ENCODE results near the gene COASY. TPM values are rescaled to one million over a fixed set of nuclear protein-coding genes. Genes with fewer than 3 reads are reported as not detected.

COASY gene
- polyA plus RNA-seq (2012; ENCODE audit: insufficient read length, low read depth) = 178 TPM

DNA sequence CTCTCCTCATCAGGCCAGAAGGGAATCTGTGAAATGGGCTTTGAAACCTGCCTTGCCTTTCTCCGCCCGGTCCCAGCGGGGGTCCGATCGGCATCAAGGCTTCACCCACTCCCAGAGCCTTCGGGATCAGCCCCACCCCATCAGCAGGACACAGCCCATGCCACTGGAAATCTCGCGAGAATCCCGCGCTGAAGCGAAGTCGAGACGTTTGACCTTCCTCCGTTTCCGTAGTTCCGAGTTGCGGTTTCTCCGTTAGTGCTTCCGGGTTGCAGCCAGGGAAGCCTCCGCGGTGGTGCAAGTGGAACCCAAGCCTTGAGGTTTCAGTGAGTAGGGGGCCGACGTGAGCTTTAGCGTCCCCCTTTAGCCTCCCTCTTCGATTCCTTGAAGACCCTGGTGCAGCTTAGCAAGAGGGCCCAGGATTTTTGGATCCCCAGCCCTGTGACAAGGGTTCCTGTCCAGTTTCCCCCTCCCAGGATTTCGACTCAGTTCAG, at the start of gene COASY:
TSS of gene COASY (plus strand) at position 252 of the 491 bp plus-strand sequence. CDS start 475 bp downstream, outside the sequence.
- TF ChIP-seq FOXP2 (optimal IDR thresholded peaks at IDR 0.05; ENCODE audit: borderline replicate concordance, extremely low read depth, extremely low read length, insufficient read depth) (peak; percentile 23), POLR2AphosphoS5 (IDR thresholded peaks at IDR 0.05; ENCODE audit: low read depth, low read length) (peak; percentile 85), REST (IDR thresholded peaks at IDR 0.05; ENCODE audit: insufficient read depth in 1 of 2, low read depth in 2 of 2, low read length in 2 of 2) (peak; percentile 30 to 58; a peak in 1 of 4 replicates), SIN3A (IDR thresholded peaks at IDR 0.05; ENCODE audit: borderline replicate concordance, insufficient read depth, low read length) (peak; percentile 99; the same call in 1 of the 2 replicates), TAF1 (IDR thresholded peaks at IDR 0.05; ENCODE audit: borderline replicate concordance, insufficient read depth, low read length) (peak; percentile 79)

DNA sequence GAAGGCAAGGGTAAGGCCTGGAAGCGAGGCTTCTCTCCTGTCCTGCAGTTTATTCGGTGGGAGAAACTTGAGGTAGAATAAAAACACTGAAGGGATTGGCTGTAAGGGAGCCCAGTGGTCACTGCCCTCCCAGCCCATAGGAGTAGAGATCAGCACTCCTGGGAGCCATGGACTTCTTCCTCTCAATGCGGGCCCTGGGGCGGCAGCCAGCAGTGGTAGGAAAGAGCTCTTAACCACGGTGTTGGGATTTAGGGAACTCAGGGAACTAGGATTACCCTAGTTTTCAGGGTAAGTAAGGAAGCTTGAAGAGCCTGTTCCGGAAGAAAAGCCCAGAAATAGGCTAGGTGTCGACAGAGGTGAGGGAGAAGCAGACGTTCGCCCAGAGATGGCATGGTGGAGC, 49.7 kb upstream of the COASY start:
- TF ChIP-seq SIN3A (IDR thresholded peaks at IDR 0.05; ENCODE audit: borderline replicate concordance, insufficient read depth, low read length) (no peak), FOXP2 (optimal IDR thresholded peaks at IDR 0.05; ENCODE audit: borderline replicate concordance, extremely low read depth, extremely low read length, insufficient read depth) (no peak), POLR2AphosphoS5 (IDR thresholded peaks at IDR 0.05; ENCODE audit: low read depth, low read length) (no peak), TAF1 (IDR thresholded peaks at IDR 0.05; ENCODE audit: borderline replicate concordance, insufficient read depth, low read length) (no peak), REST (IDR thresholded peaks at IDR 0.05; ENCODE audit: insufficient read depth in 1 of 2, low read depth in 2 of 2, low read length in 2 of 2) (no peak)

DNA sequence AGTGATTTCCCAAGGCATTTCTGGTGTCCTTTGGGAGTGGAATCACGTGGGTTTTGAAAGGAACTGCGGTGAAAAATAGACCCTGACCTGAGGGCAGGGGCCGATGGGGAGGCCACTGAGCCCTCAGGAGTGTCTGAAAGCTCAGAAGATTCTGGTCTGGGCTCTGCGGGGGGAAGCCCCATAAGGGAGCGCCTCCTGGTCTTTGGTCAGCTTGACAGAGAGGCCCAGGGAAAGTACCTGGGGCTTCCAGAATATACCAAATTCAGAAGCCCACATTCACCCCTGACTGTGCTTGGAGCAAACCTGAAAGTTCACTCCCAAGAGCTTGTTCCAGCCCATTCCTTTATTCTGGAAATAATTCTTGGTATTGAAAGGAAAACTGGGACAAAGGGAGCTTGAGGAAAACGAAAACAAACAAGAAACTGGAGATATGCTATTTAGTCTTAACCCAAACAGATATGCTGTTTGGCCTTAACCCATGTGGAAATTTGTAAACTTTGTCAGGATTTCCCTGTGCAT, 49.2 kb upstream of the COASY start:
- TF ChIP-seq REST (IDR thresholded peaks at IDR 0.05; ENCODE audit: insufficient read depth in 1 of 2, low read depth in 2 of 2, low read length in 2 of 2) (no peak), SIN3A (IDR thresholded peaks at IDR 0.05; ENCODE audit: borderline replicate concordance, insufficient read depth, low read length) (no peak), TAF1 (IDR thresholded peaks at IDR 0.05; ENCODE audit: borderline replicate concordance, insufficient read depth, low read length) (no peak), FOXP2 (optimal IDR thresholded peaks at IDR 0.05; ENCODE audit: borderline replicate concordance, extremely low read depth, extremely low read length, insufficient read depth) (no peak), POLR2AphosphoS5 (IDR thresholded peaks at IDR 0.05; ENCODE audit: low read depth, low read length) (no peak)

- TF ChIP-seq TAF1 (IDR thresholded peaks at IDR 0.05; ENCODE audit: borderline replicate concordance, insufficient read depth, low read length) = no peak
- TF ChIP-seq REST (IDR thresholded peaks at IDR 0.05; ENCODE audit: insufficient read depth in 1 of 2, low read depth in 2 of 2, low read length in 2 of 2) = no peak
- no peak for TF ChIP-seq POLR2AphosphoS5 (IDR thresholded peaks at IDR 0.05; ENCODE audit: low read depth, low read length)
- no peak for TF ChIP-seq FOXP2 (optimal IDR thresholded peaks at IDR 0.05; ENCODE audit: borderline replicate concordance, extremely low read depth, extremely low read length, insufficient read depth)
- TF ChIP-seq SIN3A (IDR thresholded peaks at IDR 0.05; ENCODE audit: borderline replicate concordance, insufficient read depth, low read length) = no peak
Observed at GRCh38 chr17:42513686-42514085, 48.3 kb upstream of the COASY start.

Data from PFSK-1 (cell line).